MM.1S (cell line): Measurements from ENCODE around the gene PRX.

Source experiments
- DNase-seq: peaks from one replicate; pipeline ENCODE4 v3.0.0-alpha.2; 2015
- H2AFZ ChIP-seq: fragments of 300-600 bp; sonication (generic); 2 replicates; pipeline ENCODE4 v1.6.0; 2016; ENCODE audit warnings: antibody characterized with exemption, low read length
- H3F3A ChIP-seq: fragments of 300-600 bp; sonication (generic); 2 replicates; pipeline ENCODE4 v1.6.1; 2016; ENCODE audit warnings: mild to moderate bottlenecking, antibody characterized with exemption, low read length, moderate library complexity, mixed read lengths; ENCODE audit not compliant: insufficient read depth
- H3K27ac ChIP-seq: fragments of 300-600 bp; sonication (generic); 2 replicates; pipeline ENCODE4 v1.5.1; 2016; ENCODE audit warnings: mild to moderate bottlenecking, low read length
- H3K27me3 ChIP-seq: fragments of 300-600 bp; sonication (generic); replicated peaks from 2 replicates; pipeline ENCODE4 v1.6.0; 2016; ENCODE audit warnings: low read length; ENCODE audit not compliant: insufficient read depth
- H3K36me3 ChIP-seq: fragments of 300-600 bp; sonication (generic); replicated peaks from 2 replicates; pipeline ENCODE4 v1.6.1; 2016; ENCODE audit warnings: mild to moderate bottlenecking, low read length, mixed read lengths; ENCODE audit not compliant: insufficient read depth
- H3K4me1 ChIP-seq: fragments of 300-600 bp; sonication (generic); 2 replicates; pipeline ENCODE4 v1.6.1; 2016; ENCODE audit warnings: low read length, mixed read lengths
- H3K4me2 ChIP-seq: fragments of 300-600 bp; sonication (generic); 2 replicates; pipeline ENCODE4 v1.6.0; 2016; ENCODE audit warnings: low read depth, low read length
- H3K4me3 ChIP-seq: fragments of 300-600 bp; sonication (generic); 2 replicates; pipeline ENCODE4 v1.5.1; 2016; ENCODE audit warnings: low read length, mixed read lengths
- H3K79me2 ChIP-seq: fragments of 300-600 bp; sonication (generic); 2 replicates; pipeline ENCODE4 v1.6.1; 2016; ENCODE audit warnings: mixed run types, low read length, mixed read lengths
- H3K9ac ChIP-seq: fragments of 300-600 bp; sonication (generic); 2 replicates; pipeline ENCODE4 v1.6.1; 2016; ENCODE audit warnings: low read length, mixed read lengths
- H3K9me2 ChIP-seq: fragments of 300-600 bp; sonication (generic); replicated peaks from 2 replicates; pipeline ENCODE4 v1.6.1; 2016; ENCODE audit warnings: mild to moderate bottlenecking, low read length, mixed read lengths; ENCODE audit not compliant: insufficient read depth
- H3K9me3 ChIP-seq: fragments of 300-600 bp; sonication (generic); replicated peaks from 2 replicates; pipeline ENCODE4 v1.6.1; 2016; ENCODE audit warnings: mild to moderate bottlenecking, low read length, mixed read lengths; ENCODE audit not compliant: insufficient read depth
- H4K20me1 ChIP-seq: fragments of 300-600 bp; sonication (generic); 2 replicates; pipeline ENCODE4 v1.6.1; 2016; ENCODE audit warnings: mild to moderate bottlenecking, low read length, moderate library complexity, mixed read lengths; ENCODE audit not compliant: insufficient read depth
- CTCF ChIP-seq: fragments of 300-600 bp; sonication (generic); IDR thresholded peaks from 2 replicates; pipeline ENCODE4 v1.5.1; 2016; ENCODE audit warnings: antibody characterized with exemption, low read length, mixed read lengths
- EZH2 ChIP-seq: fragments of 300-600 bp; sonication (generic); optimal IDR thresholded peaks from 2 replicates; pipeline ENCODE3; 2017; ENCODE audit warnings: low read depth, mild to moderate bottlenecking, antibody characterized with exemption, low read length, mixed read lengths
- EZH2phosphoT487 ChIP-seq: fragments of 300-600 bp; sonication (generic); IDR thresholded peaks from 2 replicates; pipeline ENCODE4 v1.6.1; 2018; ENCODE audit warnings: antibody characterized with exemption, low read length

PRX gene

GRCh38 chr19:40394816-40395210, 18.4 kb downstream of the PRX start:
- Histone ChIP-seq H3K27ac (no peak overlapping the region), H2AFZ (no peak overlapping the region), H3K4me3 (no peak overlapping the region), H3K4me1 (no peaks in the 10 kb centered on the region), H3K27me3 (peaks cover 46% of the 10 kb centered on the region), H3K4me2 (no peak overlapping the region), H3K36me3 (no peaks in the 10 kb centered on the region), H3F3A (peaks cover 7% of the 10 kb centered on the region; the same call in 1 of the 2 replicates), H3K9me3 (no peaks in the 10 kb centered on the region), H3K9ac (no peak overlapping the region), H3K9me2 (no peaks in the 10 kb centered on the region), H4K20me1 (no peaks in the 10 kb centered on the region), H3K79me2 (no peaks in the 10 kb centered on the region)
- TF ChIP-seq EZH2 (no peak), EZH2phosphoT487 (no peak), CTCF (no peak)
- no peak for DNase-seq

- H3K4me3 ChIP-seq: no peak overlapping the region
- no peaks in the 10 kb centered on the region for H3K9me3 ChIP-seq
- no peak overlapping the region for H3K27ac ChIP-seq
- H3K27me3 ChIP-seq: peaks cover 46% of the 10 kb centered on the region
- no peak overlapping the region for H3K9ac ChIP-seq
- no peaks in the 10 kb centered on the region for H3K36me3 ChIP-seq
- H3F3A ChIP-seq: peaks cover 7% of the 10 kb centered on the region; the same call in 1 of the 2 replicates
- no peaks in the 10 kb centered on the region for H4K20me1 ChIP-seq
- H3K9me2 ChIP-seq: no peaks in the 10 kb centered on the region
- no peak overlapping the region for H3K4me2 ChIP-seq
- TF ChIP-seq EZH2: no peak
- TF ChIP-seq CTCF: no peak
- no peak for TF ChIP-seq EZH2phosphoT487
- no peak for DNase-seq
- H3K79me2 ChIP-seq: no peaks in the 10 kb centered on the region
- no peak overlapping the region for H2AFZ ChIP-seq
- H3K4me1 ChIP-seq: no peaks in the 10 kb centered on the region
Measured at GRCh38 chr19:40393894-40394815, 19.0 kb downstream of the PRX start.

GRCh38 chr19:40392894-40393517, 20.2 kb downstream of the PRX start:
- Histone ChIP-seq H2AFZ (no peak overlapping the region), H3K79me2 (no peaks in the 10 kb centered on the region), H3K4me3 (no peak overlapping the region), H3K9me3 (no peaks in the 10 kb centered on the region), H3K36me3 (no peaks in the 10 kb centered on the region), H3K27ac (no peak overlapping the region), H3K9ac (no peak overlapping the region), H4K20me1 (no peaks in the 10 kb centered on the region), H3K4me2 (no peak overlapping the region), H3K4me1 (no peaks in the 10 kb centered on the region), H3F3A (peaks cover 7% of the 10 kb centered on the region; the same call in 1 of the 2 replicates), H3K27me3 (peaks cover 44% of the 10 kb centered on the region), H3K9me2 (no peaks in the 10 kb centered on the region)
- no peak for DNase-seq
- no peak for TF ChIP-seq EZH2
- TF ChIP-seq CTCF: no peak
- TF ChIP-seq EZH2phosphoT487: no peak
